Endometrial microvascular endothelial cells (primary cell): Measurements from ENCODE around the gene ARID4B. TPM values are rescaled to one million over a fixed set of nuclear protein-coding genes. Genes with fewer than 3 reads are reported as not detected.
"Not testable (repeated sequence)": the region's sequence is repeated elsewhere in the genome, so short reads cannot be mapped to it uniquely, and the experiment has no call there.

Source experiments
- in situ Hi-C: cut with HindIII; loops from 2 replicates; pipeline ENCODE4 v1.10.0; 2017; ENCODE audit warnings: low sequenced_read_pairs, low pct_unique_long_range_greater_than_20kb; ENCODE audit errors: inconsistent ontology term
- total RNA-seq: library from RNA; depleted of rRNA; stranded (reverse); fragments of >200 nt; gene quantifications from one replicate; pipeline ENCODE4 v1.2.3, GENCODE V29; 2015; ENCODE audit errors: inconsistent ontology term

Gene ARID4B
- total RNA-seq, 1 donor from 2014 or later: 13.8 TPM

- in situ Hi-C loops: not testable (repeated sequence)
Measured at GRCh38 chr1:235202447-235202846, 125.5 kb downstream of the ARID4B start.

- in situ Hi-C loops: no loop called here
Measured at GRCh38 chr1:235199441-235199840, 128.5 kb downstream of the ARID4B start.

GRCh38 chr1:235190431-235190830 is 137.5 kb downstream of the ARID4B start:
- in situ Hi-C loops: no loop called here

- in situ Hi-C loops: no loop called here
Measured at GRCh38 chr1:235187316-235187715, 140.7 kb downstream of the ARID4B start.

- in situ Hi-C loops: no loop called here
Measured at GRCh38 chr1:235181561-235182245, 146.3 kb downstream of the ARID4B start.

- in situ Hi-C loops: no loop called here
Measured at GRCh38 chr1:235180916-235181460, 147.0 kb downstream of the ARID4B start.

GRCh38 chr1:235176486-235176885 is 151.5 kb downstream of the ARID4B start:
- in situ Hi-C loops: no loop called here

- in situ Hi-C loops: no loop called here
Measured at GRCh38 chr1:235169986-235170385, 158.0 kb downstream of the ARID4B start.

- in situ Hi-C loops: no loop called here
Measured at GRCh38 chr1:235168375-235168774, 159.6 kb downstream of the ARID4B start.

- in situ Hi-C loops: no loop called here
Measured at GRCh38 chr1:235161685-235162327, 166.2 kb downstream of the ARID4B start.

- in situ Hi-C loops: no loop called here
Measured at GRCh38 chr1:235160957-235161684, 166.9 kb downstream of the ARID4B start, which contains the start of gene RBM34. RBM34 (minus strand) TSS chr1:235161250; CDS start chr1:235161226, 24 bp downstream.

GRCh38 chr1:235160383-235160956 is 167.5 kb downstream of the ARID4B start:
- in situ Hi-C loops: no loop called here

GRCh38 chr1:235159930-235160329 is 168.0 kb downstream of the ARID4B start:
- in situ Hi-C loops: not testable (repeated sequence)

- in situ Hi-C loops: not testable (repeated sequence)
Measured at GRCh38 chr1:235159284-235159683, 168.7 kb downstream of the ARID4B start.

GRCh38 chr1:235158680-235159079 is 169.3 kb downstream of the ARID4B start:
- in situ Hi-C loops: no loop called here

- in situ Hi-C loops: no loop called here
Measured at GRCh38 chr1:235157150-235157549, 170.8 kb downstream of the ARID4B start.

GRCh38 chr1:235156740-235157139 is 171.2 kb downstream of the ARID4B start:
- in situ Hi-C loops: no loop called here

GRCh38 chr1:235156265-235156664 is 171.7 kb downstream of the ARID4B start:
- in situ Hi-C loops: no loop called here

GRCh38 chr1:235152235-235152634 is 175.7 kb downstream of the ARID4B start:
- in situ Hi-C loops: no loop called here
